Sciatic nerve (tissue), 2 donors: ENCODE results near the gene EID1. TPM values are rescaled to one million over a fixed set of nuclear protein-coding genes. Genes with fewer than 3 reads are reported as not detected.
"Not testable (repeated sequence)": the region's sequence is repeated elsewhere in the genome, so short reads cannot be mapped to it uniquely, and the experiment has no call there.

ENCODE experiments used
- ATAC-seq: fragments of 200-7000 bp; cut with Tn5 transposase; one replicate; pipeline ENCODE4 v1.9.1; 2020; ENCODE audit warnings: mild to moderate bottlenecking, moderate library complexity
- DNase-seq: peaks from one replicate; pipeline ENCODE4 v3.0.0-alpha.2; 2020; ENCODE audit warnings: low spot score
- intact Hi-C: fragments of 100-400 bp; cut with DNase I; formaldehyde crosslinking; loops from one replicate; pipeline ENCODE4 v1.14.2; 2022
- total RNA-seq: library from RNA; stranded (reverse); fragmentation: NEBNext Ultra II Directional; extraction: Animal tissue kit (Norgen Biotek cat#: 25700); gene quantifications from one replicate; pipeline ENCODE4 v1.2.1, GENCODE V29; 2021
- donor health status: DM: no; HTN: no; CAD: no.
- donor health status: DM: no; HTN: no; CAD: no.

The EID1 gene
- total RNA-seq: 140 TPM

GRCh38 chr15:48877630-48878595 is at the start of gene EID1:
Gene EID1 (plus strand): TSS chr15:48878134. CDS start chr15:48878177, 43 bp downstream.
- peak; percentile 99 for ATAC-seq
- peak; percentile 96 for DNase-seq
- intact Hi-C loops: no loop called here

- DNase-seq: no peak
- no peak for ATAC-seq
- intact Hi-C loops: no loop called here
Measured at GRCh38 chr15:48828471-48828870, 49.5 kb upstream of the EID1 start.

GRCh38 chr15:48828906-48829305 is 49.0 kb upstream of the EID1 start:
- DNase-seq: no peak
- no peak for ATAC-seq
- intact Hi-C loops: no loop called here

- intact Hi-C loops: no loop called here
- DNase-seq (no peak), ATAC-seq (no peak)
Measured at GRCh38 chr15:48832648-48833047, 45.3 kb upstream of the EID1 start.

GRCh38 chr15:48833526-48834239 is 44.3 kb upstream of the EID1 start:
- DNase-seq (no peak), ATAC-seq (no peak)
- intact Hi-C loops: no loop called here

- ATAC-seq (no peak), DNase-seq (no peak)
- intact Hi-C loops: no loop called here
Measured at GRCh38 chr15:48834756-48835155, 43.2 kb upstream of the EID1 start.

- DNase-seq (no peak), ATAC-seq (no peak)
- intact Hi-C loops: no loop called here
Measured at GRCh38 chr15:48842501-48842900, 35.4 kb upstream of the EID1 start.

- DNase-seq (no peak), ATAC-seq (no peak)
- intact Hi-C loops: no loop called here
Measured at GRCh38 chr15:48845123-48845522, 32.8 kb upstream of the EID1 start.

- intact Hi-C loops: no loop called here
- ATAC-seq (no peak), DNase-seq (no peak)
Measured at GRCh38 chr15:48850648-48851047, 27.3 kb upstream of the EID1 start.

- DNase-seq (no peak), ATAC-seq (no peak)
- intact Hi-C loops: no loop called here
Measured at GRCh38 chr15:48851956-48852355, 26.0 kb upstream of the EID1 start.

GRCh38 chr15:48854434-48854833 is 23.5 kb upstream of the EID1 start:
- DNase-seq, ATAC-seq, intact Hi-C loops: not testable (repeated sequence)

GRCh38 chr15:48855501-48856440 is 22.2 kb upstream of the EID1 start:
- ATAC-seq: peak; percentile 88
- intact Hi-C loops: no loop called here
- no peak for DNase-seq

- intact Hi-C loops: no loop called here
- DNase-seq (no peak), ATAC-seq (no peak)
Measured at GRCh38 chr15:48856942-48857341, 21.0 kb upstream of the EID1 start.

- intact Hi-C loops: no loop called here
Measured at GRCh38 chr15:48858401-48858800, 19.5 kb upstream of the EID1 start.

GRCh38 chr15:48859426-48859825 is 18.5 kb upstream of the EID1 start:
- no peak for DNase-seq
- ATAC-seq: no peak
- intact Hi-C loops: no loop called here

More at GRCh38 chr15:48858401-48858800, 19.5 kb upstream of the EID1 start:
- ATAC-seq (no peak), DNase-seq (no peak)

GRCh38 chr15:48861813-48862431 is 16.0 kb upstream of the EID1 start:
- ATAC-seq (peak; percentile 79), DNase-seq (no peak)
- intact Hi-C loops: loop anchor here (5.0 to 10.0 kb wide), 2 partner anchors 100 to 293 kb away; partner anchors contain the start of genes COPS2 and SHC4

- intact Hi-C loops: loop anchor here (5.0 to 10.0 kb wide), 2 partner anchors 100 to 292 kb away; partner anchors contain the start of genes COPS2 and SHC4
- no peak for ATAC-seq
- DNase-seq: no peak
Measured at GRCh38 chr15:48862705-48863104, 15.2 kb upstream of the EID1 start.

GRCh38 chr15:48865370-48866079 is 12.4 kb upstream of the EID1 start:
- ATAC-seq (no peak), DNase-seq (no peak)
- intact Hi-C loops: loop anchor here (10.0 kb wide), 1 partner anchor 289 kb away; the partner anchor contains the start of gene COPS2
